Endothelial cell of umbilical vein (primary cell): ENCODE data around the gene BPI.

Source experiments
- CTCF ChIP-seq, 2 donors: IDR thresholded peaks; 1 replicate in 1 of 2; 2 replicates in 1 of 2; pipeline ENCODE4 v1.5.1; 2011; ENCODE audit warnings: low read length in 2 of 2, mild to moderate bottlenecking in 2 of 2, moderate library complexity in 2 of 2, control low read depth in 1 of 2, inconsistent platforms in 1 of 2, low read depth in 1 of 2; ENCODE audit not compliant: insufficient read depth in 1 of 2; ENCODE audit errors: extremely low read depth in 1 of 2
- EZH2 ChIP-seq: IDR thresholded peaks from 2 replicates; pipeline ENCODE4 v1.6.1; 2012; ENCODE audit warnings: borderline replicate concordance, low read depth, mild to moderate bottlenecking, moderate library complexity, low read length, inconsistent platforms; ENCODE audit not compliant: severe bottlenecking
- FOS ChIP-seq: IDR thresholded peaks from 2 replicates; pipeline ENCODE4 v1.6.1; 2011; ENCODE audit warnings: mild to moderate bottlenecking, low read length, moderate library complexity, borderline replicate concordance; ENCODE audit not compliant: insufficient read depth
- GATA2 ChIP-seq: IDR thresholded peaks from 2 replicates; pipeline ENCODE4 v1.7.0; 2011; ENCODE audit warnings: low read depth, mild to moderate bottlenecking, moderate library complexity, mixed read lengths, low read length; ENCODE audit not compliant: insufficient read length, insufficient read depth
- JUN ChIP-seq: IDR thresholded peaks from 2 replicates; pipeline ENCODE4 v1.6.1; 2011; ENCODE audit warnings: borderline replicate concordance, low read depth; ENCODE audit not compliant: insufficient read length, insufficient read depth
- MAX ChIP-seq: IDR thresholded peaks from 2 replicates; pipeline ENCODE4 v1.6.1; 2011; ENCODE audit not compliant: insufficient read depth, insufficient read length
- MYC ChIP-seq: IDR thresholded peaks from one replicate; pipeline ENCODE4 v1.6.1; 2011; ENCODE audit warnings: mild to moderate bottlenecking, low read depth, low read length
- POLR2A ChIP-seq: IDR thresholded peaks from 2 replicates; pipeline ENCODE4 v1.6.1; 2012; ENCODE audit warnings: low read depth, mild to moderate bottlenecking, control low read depth, low read length
- POLR2AphosphoS5 ChIP-seq: IDR thresholded peaks from 2 replicates; pipeline ENCODE4 v1.6.1; 2012; ENCODE audit warnings: low read depth, mild to moderate bottlenecking, control low read depth, low read length, moderate library complexity; ENCODE audit not compliant: insufficient read depth

GRCh38 chr20:38256021-38256420 lies 47.9 kb upstream of the BPI start:
- TF ChIP-seq POLR2AphosphoS5 (no peak), CTCF (IDR thresholded peaks at IDR 0.05; ENCODE audit: extremely low read depth in 1 of 2, insufficient read depth in 1 of 2, low read depth in 1 of 2, low read length in 2 of 2) (no peak), POLR2A (no peak), JUN (no peak), EZH2 (no peak), FOS (no peak), MAX (no peak), GATA2 (no peak), MYC (no peak)
